GM19468 (cell line): Measurements from ENCODE around the gene CCDC187.

Experiments
- ATAC-seq: cut with Tn5 transposase; IDR thresholded peaks from one replicate; pipeline ENCODE4 v1.9.1; 2021; ENCODE audit warnings: mild to moderate bottlenecking, moderate library complexity, moderate number of reproducible peaks; ENCODE audit not compliant: unreplicated experiment; ENCODE audit errors: extremely low read depth

Gene CCDC187

GRCh38 chr9:136289651-136290507, 14.0 kb downstream of the CCDC187 start:
- ATAC-seq: no peak

DNA sequence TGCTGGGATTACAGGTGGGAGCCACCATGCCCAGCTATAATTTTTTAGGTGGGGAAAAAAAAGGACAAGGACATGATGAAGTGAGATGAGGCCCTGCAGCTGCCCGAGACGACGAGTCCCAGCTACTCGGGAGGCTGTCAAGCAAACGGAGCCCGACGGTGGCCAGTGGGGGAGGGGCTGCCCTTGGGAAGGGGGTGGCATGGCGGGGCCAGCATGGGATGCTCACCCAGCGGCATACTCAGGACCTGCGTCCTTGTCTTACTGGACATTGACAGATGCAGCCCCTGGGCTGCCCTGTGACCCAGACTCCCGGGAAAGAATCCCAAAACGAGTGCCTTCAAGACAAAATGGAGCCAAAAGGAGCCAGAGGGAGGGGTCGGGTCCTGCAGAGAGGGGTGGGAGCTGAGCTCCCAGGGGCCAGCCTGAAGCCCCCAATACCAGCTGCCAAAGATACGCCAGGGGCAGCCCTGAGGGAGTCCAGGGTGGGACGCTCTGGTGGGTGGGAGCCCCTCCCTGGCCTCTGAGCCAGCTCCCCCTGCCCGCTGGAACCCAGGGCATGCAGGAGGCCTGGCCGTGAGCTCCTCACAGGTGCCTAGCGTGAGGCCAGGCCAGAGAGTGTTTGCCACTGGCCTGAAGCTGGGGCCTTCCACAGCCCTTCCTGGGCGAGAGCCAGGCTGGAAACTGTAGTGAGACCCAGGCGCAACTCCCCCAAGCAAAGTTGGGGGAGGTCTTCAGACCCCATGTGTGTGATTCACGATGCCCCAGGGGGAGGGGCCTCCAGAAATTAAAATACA, 15.7 kb downstream of the CCDC187 start:
- ATAC-seq: no peak

- ATAC-seq: no peak
Observed at GRCh38 chr9:136286987-136287379, 16.9 kb downstream of the CCDC187 start.

- ATAC-seq: no peak
Observed at GRCh38 chr9:136286359-136286986, 17.4 kb downstream of the CCDC187 start.

GRCh38 chr9:136285501-136286358, 18.2 kb downstream of the CCDC187 start:
- ATAC-seq: no peak

- ATAC-seq: no peak
Observed at GRCh38 chr9:136284951-136285350, 18.9 kb downstream of the CCDC187 start.

DNA sequence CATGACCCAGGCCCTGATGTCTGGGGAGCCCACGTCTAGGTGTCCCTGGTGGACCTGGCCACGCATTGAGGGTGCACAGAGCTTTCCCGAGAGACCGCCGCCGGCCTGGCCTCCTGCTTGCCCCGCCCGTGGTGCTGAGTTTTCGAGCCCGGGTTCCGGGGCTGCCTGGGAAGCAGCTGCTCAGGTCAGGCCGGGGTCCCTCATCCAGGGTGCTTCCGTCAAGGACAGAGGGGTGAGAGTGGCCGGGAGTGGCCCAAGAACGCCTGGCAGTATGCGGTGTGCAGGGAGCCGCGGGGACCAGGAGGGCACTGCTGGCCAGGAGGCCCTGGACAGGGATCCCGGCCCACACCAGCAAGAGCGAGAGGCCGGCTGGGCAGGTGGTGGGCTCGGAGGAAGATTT, 19.6 kb downstream of the CCDC187 start:
- ATAC-seq: no peak

- no peak for ATAC-seq
Observed at GRCh38 chr9:136283291-136284235, 20.3 kb downstream of the CCDC187 start.

DNA sequence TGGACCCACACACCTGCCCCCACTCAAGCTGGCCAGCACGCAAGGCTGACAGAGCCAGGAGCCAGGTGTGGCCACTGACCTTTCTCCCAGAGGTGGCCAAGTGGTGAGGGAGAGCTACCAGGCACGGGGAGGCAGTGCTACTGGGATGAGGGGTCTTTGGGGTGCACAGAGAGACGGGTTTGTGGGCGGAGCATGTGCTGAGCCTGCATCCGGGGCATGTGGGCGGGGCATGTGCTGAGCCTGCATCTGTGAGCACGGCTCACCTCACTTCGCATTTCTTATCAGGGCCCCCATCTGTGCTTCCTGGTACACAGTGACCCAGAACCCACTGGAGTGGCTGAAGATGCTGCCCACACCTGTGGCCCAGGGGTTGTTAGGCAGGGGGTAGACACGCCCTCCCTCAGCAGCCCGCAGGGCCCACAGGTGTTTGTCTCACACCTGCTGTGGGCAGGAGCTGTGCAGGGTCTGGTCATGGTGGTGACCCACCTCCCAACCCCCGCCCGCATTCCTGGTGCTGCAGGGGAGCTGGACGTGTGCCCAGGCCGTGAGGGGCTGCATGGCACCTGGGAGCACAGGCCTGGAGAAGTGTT, 21.5 kb downstream of the CCDC187 start:
- ATAC-seq: no peak

GRCh38 chr9:136281421-136282271, 22.2 kb downstream of the CCDC187 start:
- ATAC-seq: no peak

- ATAC-seq: no peak
Observed at GRCh38 chr9:136280535-136281315, 23.2 kb downstream of the CCDC187 start.

DNA sequence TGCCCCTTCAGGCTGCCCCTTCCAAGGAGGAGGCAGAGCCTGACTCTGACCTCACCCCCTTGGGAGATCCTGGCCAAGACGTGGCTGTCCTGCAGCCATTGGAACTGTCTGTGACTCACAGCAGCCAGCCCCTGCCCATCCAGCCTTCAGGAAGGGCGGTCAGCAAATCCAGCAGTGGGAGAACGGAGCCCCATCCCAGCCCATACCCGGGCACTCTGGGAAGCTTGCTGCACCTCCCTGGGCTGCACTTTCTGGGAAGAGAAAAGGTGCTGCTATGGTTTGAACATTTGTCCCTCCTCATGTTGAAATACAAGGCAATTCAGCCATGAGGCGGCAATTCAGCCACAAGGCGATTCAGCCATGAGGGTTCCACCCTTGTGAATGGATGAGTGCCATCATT, 24.4 kb downstream of the CCDC187 start:
- ATAC-seq: no peak

- ATAC-seq: no peak
Observed at GRCh38 chr9:136278894-136279293, 25.0 kb downstream of the CCDC187 start.

DNA sequence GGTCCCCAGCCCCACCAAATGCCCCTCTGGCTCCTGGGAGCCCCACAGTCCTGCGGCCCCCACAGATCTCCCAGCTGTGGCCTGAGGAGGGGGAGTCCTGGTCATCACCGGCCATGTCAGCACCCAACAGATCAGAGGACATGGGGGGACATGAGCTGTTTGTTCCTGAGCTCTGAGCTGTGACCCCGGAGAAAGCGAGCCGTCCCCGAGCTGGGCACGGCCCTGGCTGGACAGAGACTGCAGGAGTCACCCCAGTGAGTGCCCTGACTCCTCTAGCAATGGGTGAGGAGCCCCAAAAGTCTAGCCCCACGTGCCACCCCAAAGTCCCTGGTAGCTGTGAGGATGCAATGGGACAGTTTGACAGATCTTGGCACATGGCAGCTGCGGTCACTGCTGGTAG, 25.7 kb downstream of the CCDC187 start:
- ATAC-seq: no peak

DNA sequence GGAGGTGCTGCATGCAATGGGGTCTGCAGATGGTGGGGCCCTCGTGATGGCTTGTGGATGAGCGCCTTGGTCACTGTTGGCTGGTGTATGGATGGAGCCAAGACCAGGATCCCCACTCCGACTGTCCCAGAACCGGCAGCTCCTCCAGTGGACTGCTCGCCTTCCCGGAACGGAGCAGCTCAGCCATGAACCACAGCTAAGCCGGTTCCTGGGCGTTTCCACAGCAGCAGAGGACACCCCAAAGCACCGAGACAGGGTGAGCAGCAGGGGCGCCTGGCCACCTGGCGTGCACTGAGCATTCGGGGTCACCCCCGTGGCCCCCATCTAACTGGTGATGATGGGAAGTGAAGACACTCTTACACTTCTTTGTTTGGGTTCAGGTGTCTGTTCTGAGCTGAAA, 26.1 kb downstream of the CCDC187 start:
- no peak for ATAC-seq

DNA sequence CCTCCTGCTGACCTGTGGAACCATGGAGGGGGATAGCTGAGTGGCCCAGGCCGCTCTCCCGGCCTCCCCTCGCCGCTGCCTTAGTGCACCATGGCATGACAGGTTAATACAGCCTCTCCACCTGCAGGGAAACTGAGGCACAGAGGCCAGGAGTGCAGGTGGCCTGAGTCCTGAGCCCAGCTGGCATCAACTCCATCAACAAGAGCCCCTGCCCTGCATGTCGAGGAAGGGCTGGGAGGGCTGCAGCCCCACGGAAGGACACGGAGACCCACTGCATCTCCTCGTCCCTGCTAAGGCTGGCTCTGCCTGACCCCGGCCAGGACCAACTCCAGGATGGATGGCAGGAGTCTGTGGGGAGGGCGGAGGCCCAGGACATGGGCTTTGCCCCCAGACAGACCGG, 27.2 kb downstream of the CCDC187 start:
- ATAC-seq: no peak
